ENCODE data around the gene MAST3.

The MAST3 gene

DNA sequence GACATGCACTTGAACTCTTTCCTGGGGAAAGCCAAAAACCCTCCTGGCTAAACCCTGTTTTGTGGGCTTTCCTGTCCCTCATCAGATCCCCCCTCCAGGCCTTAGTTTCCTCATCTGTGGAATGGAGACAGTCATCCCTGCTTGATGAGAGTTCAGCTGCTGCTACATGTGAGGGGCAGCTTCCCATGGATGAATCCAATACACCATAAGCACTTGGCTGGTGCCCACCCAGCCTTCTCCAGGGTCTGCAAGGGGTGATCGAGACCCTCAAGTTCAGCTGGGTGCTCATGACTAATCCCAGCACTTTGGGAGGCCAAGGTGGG, 32.4 kb upstream of the MAST3 start (continued):
- TF ChIP-seq, protein P1, sequence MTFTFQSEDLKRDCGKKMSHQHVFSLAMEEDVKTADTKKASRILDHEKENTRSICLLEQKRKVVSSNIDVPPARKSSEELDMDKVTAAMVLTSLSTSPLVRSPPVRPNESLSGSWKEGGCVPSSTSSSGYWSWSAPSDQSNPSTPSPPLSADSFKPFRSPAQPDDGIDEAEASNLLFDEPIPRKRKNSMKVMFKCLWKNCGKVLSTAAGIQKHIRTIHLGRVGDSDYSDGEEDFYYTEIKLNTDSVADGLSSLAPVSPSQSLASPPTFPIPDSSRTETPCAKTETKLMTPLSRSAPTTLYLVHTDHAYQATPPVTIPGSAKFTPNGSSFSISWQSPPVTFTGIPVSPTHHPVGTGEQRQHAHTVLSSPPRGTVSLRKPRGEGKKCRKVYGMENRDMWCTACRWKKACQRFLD (tag by site-specific recombination; IDR thresholded peaks at IDR 0.05): no peak
- TF ChIP-seq ZNF211 (tag by site-specific recombination; IDR thresholded peaks at IDR 0.05; ENCODE audit: low read depth) (no peak), MZF1 (tag by site-specific recombination; IDR thresholded peaks at IDR 0.05; ENCODE audit: borderline replicate concordance) (no peak), ZNF529 (tag by site-specific recombination; IDR thresholded peaks at IDR 0.05; ENCODE audit: insufficient replicate concordance) (no peak), ZNF394 (tag by site-specific recombination; IDR thresholded peaks at IDR 0.05; ENCODE audit: borderline replicate concordance) (no peak), ZNF843 (tag by site-specific recombination; IDR thresholded peaks at IDR 0.05) (no peak), ZNF292 (tag by site-specific recombination; IDR thresholded peaks at IDR 0.05; ENCODE audit: borderline replicate concordance, low read depth) (no peak)
- TF ChIP-seq, protein P2, sequence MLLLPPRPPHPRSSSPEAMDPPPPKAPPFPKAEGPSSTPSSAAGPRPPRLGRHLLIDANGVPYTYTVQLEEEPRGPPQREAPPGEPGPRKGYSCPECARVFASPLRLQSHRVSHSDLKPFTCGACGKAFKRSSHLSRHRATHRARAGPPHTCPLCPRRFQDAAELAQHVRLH (tag by site-specific recombination; IDR thresholded peaks at IDR 0.05): no peak
- TF ChIP-seq, protein P3, sequence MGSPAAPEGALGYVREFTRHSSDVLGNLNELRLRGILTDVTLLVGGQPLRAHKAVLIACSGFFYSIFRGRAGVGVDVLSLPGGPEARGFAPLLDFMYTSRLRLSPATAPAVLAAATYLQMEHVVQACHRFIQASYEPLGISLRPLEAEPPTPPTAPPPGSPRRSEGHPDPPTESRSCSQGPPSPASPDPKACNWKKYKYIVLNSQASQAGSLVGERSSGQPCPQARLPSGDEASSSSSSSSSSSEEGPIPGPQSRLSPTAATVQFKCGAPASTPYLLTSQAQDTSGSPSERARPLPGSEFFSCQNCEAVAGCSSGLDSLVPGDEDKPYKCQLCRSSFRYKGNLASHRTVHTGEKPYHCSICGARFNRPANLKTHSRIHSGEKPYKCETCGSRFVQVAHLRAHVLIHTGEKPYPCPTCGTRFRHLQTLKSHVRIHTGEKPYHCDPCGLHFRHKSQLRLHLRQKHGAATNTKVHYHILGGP (tag by site-specific recombination; IDR thresholded peaks at IDR 0.05): no peak
- TF ChIP-seq, protein P4, sequence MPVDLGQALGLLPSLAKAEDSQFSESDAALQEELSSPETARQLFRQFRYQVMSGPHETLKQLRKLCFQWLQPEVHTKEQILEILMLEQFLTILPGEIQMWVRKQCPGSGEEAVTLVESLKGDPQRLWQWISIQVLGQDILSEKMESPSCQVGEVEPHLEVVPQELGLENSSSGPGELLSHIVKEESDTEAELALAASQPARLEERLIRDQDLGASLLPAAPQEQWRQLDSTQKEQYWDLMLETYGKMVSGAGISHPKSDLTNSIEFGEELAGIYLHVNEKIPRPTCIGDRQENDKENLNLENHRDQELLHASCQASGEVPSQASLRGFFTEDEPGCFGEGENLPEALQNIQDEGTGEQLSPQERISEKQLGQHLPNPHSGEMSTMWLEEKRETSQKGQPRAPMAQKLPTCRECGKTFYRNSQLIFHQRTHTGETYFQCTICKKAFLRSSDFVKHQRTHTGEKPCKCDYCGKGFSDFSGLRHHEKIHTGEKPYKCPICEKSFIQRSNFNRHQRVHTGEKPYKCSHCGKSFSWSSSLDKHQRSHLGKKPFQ (tag by site-specific recombination; IDR thresholded peaks at IDR 0.05): no peak

DNA sequence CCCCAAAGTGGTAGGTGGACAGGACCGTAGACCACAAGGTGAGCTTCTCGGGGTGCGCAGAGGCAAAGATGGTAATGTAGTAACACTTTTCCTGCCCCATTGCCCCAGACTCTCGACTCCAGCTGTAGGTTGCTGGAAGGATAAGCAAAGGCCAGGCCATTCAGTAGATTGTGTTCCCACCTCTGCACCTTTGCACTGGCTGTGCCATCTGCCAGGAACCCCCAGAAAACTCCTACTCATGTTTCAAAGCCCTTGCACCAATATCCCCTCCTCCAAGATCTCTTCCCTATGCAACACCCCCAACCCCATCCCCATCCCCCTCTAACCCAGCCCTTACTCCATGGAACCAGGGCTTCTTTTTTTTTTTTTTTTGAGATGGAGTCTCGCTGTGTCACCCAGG, 29.2 kb upstream of the MAST3 start:
- TF ChIP-seq ZFP37 (tag by site-specific recombination; IDR thresholded peaks at IDR 0.05) (no peak), ZFP3 (tag by site-specific recombination; IDR thresholded peaks at IDR 0.05; ENCODE audit: low read depth) (peak; percentile 59)
- H3K4me3 ChIP-seq (ENCODE audit: low read depth, low read length): no peak overlapping the region
- ChIA-PET POLR2A (no interaction called here), CTCF (interaction anchor here (1.4 kb wide), 1 partner anchor 130 kb away, joined by 3 read pairs; no protein-coding TSS in a partner anchor)
- no peak overlapping the region for H3K27ac ChIP-seq (ENCODE audit: extremely low read depth, low read depth, low read length)
- no peaks in the 10 kb centered on the region for H3K36me3 ChIP-seq (ENCODE audit: control insufficient read depth in 2 of 2, insufficient read depth in 1 of 2, low read length in 2 of 2)
- H3K4me1 ChIP-seq (ENCODE audit: control insufficient read depth, insufficient read depth, low read length): no peaks in the 10 kb centered on the region
- no peaks in the 10 kb centered on the region for H3K9me3 ChIP-seq (ENCODE audit: control insufficient read depth, insufficient read depth, low read depth, low read length)

DNA sequence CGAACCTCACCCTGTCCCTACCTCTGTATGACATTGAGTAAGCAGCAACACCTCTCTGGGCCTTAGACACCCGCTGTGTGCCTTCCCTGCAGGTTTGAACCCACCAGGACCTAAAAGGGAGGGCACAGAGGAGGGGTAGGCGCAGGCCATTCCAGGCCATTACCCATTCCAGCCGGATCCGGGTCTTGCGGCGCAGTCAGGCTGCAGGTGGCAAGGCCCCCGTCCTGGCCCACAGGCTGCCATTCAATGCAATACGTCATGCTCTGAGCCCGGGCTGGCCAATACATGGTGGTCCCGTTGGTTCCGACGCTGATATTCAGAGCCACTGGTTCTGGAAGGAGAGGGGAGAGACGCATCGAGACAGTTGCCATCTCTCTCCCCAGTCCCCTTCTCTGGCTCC, 28.2 kb upstream of the MAST3 start:
- H3K9me3 ChIP-seq (ENCODE audit: control insufficient read depth, insufficient read depth, low read depth, low read length): no peaks in the 10 kb centered on the region
- H3K36me3 ChIP-seq (ENCODE audit: control insufficient read depth in 2 of 2, insufficient read depth in 1 of 2, low read length in 2 of 2): no peaks in the 10 kb centered on the region
- POLR2A ChIA-PET: no interaction called here
- TF ChIP-seq ZNF292 (tag by site-specific recombination; IDR thresholded peaks at IDR 0.05; ENCODE audit: borderline replicate concordance, low read depth) (no peak), ZNF670 (tag by site-specific recombination; IDR thresholded peaks at IDR 0.05; ENCODE audit: low read depth) (no peak)
- CTCF ChIA-PET: interaction anchor here (0.7 to 3.6 kb wide), 4 partner anchors 11 to 487 kb away, joined by 3 to 14 read pairs (median 3); no protein-coding TSS in a partner anchor
- H3K4me3 ChIP-seq (ENCODE audit: low read depth, low read length): no peak overlapping the region
- H3K27ac ChIP-seq (ENCODE audit: extremely low read depth, low read depth, low read length): no peak overlapping the region
- no peaks in the 10 kb centered on the region for H3K4me1 ChIP-seq (ENCODE audit: control insufficient read depth, insufficient read depth, low read length)

DNA sequence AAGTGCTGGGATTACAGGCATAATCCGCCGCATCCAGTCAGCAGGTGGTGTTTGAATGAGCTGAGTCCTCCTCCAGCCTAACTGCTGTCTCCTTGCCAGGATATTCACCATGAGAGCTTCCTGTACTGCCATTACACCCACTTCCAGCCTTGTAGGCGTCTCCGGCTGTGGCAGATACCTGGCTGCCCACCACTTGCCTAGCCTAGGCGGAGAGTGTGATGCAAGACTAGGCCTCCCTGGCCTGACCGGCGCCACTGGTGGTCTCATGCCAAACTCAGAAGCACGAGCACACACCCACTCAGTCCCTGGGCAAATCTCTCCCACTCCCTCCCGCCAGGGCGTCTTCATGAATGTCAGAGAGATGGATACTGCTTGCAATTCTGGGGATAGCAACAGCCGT, 27.4 kb upstream of the MAST3 start:
- TF ChIP-seq KLF9 (tag by site-specific recombination; IDR thresholded peaks at IDR 0.05; ENCODE audit: low read depth): no peak
- TF ChIP-seq IKZF3 (tag by site-specific recombination; IDR thresholded peaks at IDR 0.05): no peak
- TF ChIP-seq EGR2 (tag by site-specific recombination; IDR thresholded peaks at IDR 0.05; ENCODE audit: low read depth): peak; percentile 99
- TF ChIP-seq ZNF266 (tag by site-specific recombination; IDR thresholded peaks at IDR 0.05; ENCODE audit: low read depth): no peak
- TF ChIP-seq ZFHX2 (tag by site-specific recombination; conservative IDR thresholded peaks at IDR 0.05): peak; percentile 99
- ChIA-PET POLR2A (interaction anchor here (0.6 kb wide), 1 partner anchor 36 kb away, joined by 7 read pairs; no protein-coding TSS in a partner anchor), CTCF (interaction anchor here (0.6 to 3.6 kb wide), 5 partner anchors 8 to 603 kb away, joined by 3 to 14 read pairs (median 7); partner anchors contain the start of gene ARRDC2)
- H3K4me1 ChIP-seq (ENCODE audit: control insufficient read depth, insufficient read depth, low read length): no peaks in the 10 kb centered on the region
- H3K4me3 ChIP-seq (ENCODE audit: low read depth, low read length): no peak overlapping the region
- H3K27ac ChIP-seq (ENCODE audit: extremely low read depth, low read depth, low read length): no peak overlapping the region
- H3K9me3 ChIP-seq (ENCODE audit: control insufficient read depth, insufficient read depth, low read depth, low read length): no peaks in the 10 kb centered on the region
- H3K36me3 ChIP-seq (ENCODE audit: control insufficient read depth in 2 of 2, insufficient read depth in 1 of 2, low read length in 2 of 2): no peaks in the 10 kb centered on the region

Data from HEK293 (cell line).